ENCODE results near the gene PACRG. TPM values are rescaled to one million over a fixed set of nuclear protein-coding genes. Genes with fewer than 3 reads are reported as not detected.

The PACRG gene
- total and polyA plus RNA-seq, 2 experiments from 2014 or later: 0.83 to 3.7 TPM

GRCh38 chr6:163289447-163289846, 561.7 kb downstream of the PACRG start:
- no peaks in the 10 kb centered on the region for H3K36me3 ChIP-seq
- TF ChIP-seq CTCF (IDR thresholded peaks at IDR 0.05; ENCODE audit: low read depth, low read length): no peak
- no peaks in the 10 kb centered on the region for H3K27me3 ChIP-seq
- no peak overlapping the region for H3K27ac ChIP-seq
- H3K4me1 ChIP-seq (ENCODE audit: low read depth): peaks cover 21% of the 10 kb centered on the region
- DNase-seq (ENCODE audit: low read depth in 1 of 2, low spot score in 1 of 2): no peak
- no peaks in the 10 kb centered on the region for H3K9me3 ChIP-seq (ENCODE audit: low read depth)
- H3K4me3 ChIP-seq: no peak overlapping the region

- no peak for TF ChIP-seq CTCF (IDR thresholded peaks at IDR 0.05; ENCODE audit: low read depth, low read length)
- H3K36me3 ChIP-seq: no peaks in the 10 kb centered on the region
- H3K27ac ChIP-seq: no peak overlapping the region
- no peaks in the 10 kb centered on the region for H3K27me3 ChIP-seq
- no peak overlapping the region for H3K4me3 ChIP-seq
- DNase-seq (ENCODE audit: low read depth in 1 of 2, low spot score in 1 of 2): no peak
- H3K9me3 ChIP-seq (ENCODE audit: low read depth): no peaks in the 10 kb centered on the region
- H3K4me1 ChIP-seq (ENCODE audit: low read depth): peaks cover 21% of the 10 kb centered on the region
Observed at GRCh38 chr6:163290545-163291274, 562.9 kb downstream of the PACRG start.

DNA sequence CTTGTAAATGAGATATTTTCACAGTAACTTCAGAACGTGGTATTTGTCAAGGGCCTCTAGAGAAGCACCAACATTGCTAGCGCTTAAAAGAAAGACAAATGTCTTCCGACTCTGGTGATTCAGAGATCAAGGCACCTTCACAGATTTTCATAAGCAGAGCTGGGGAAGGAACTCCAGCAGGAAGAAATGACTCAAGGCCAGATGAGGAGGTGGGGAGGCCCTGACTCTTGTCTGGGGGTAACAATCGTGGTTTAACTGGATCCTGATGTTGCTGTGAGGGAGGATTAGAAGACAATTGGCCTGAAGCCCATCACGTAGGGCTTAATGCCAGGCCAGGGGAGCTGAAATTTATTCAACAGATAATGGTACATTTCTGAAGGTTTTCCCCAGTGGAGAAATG, 563.8 kb downstream of the PACRG start:
- no peaks in the 10 kb centered on the region for H3K9me3 ChIP-seq (ENCODE audit: low read depth)
- no peak overlapping the region for H3K4me3 ChIP-seq
- peaks cover 23% of the 10 kb centered on the region for H3K4me1 ChIP-seq (ENCODE audit: low read depth)
- TF ChIP-seq CTCF (IDR thresholded peaks at IDR 0.05; ENCODE audit: low read depth, low read length): no peak
- DNase-seq (ENCODE audit: low read depth in 1 of 2, low spot score in 1 of 2): peak in 1 of 2 donors; percentile 49
- H3K36me3 ChIP-seq: no peaks in the 10 kb centered on the region
- no peaks in the 10 kb centered on the region for H3K27me3 ChIP-seq
- no peak overlapping the region for H3K27ac ChIP-seq

- Histone ChIP-seq H3K27me3 (no peaks in the 10 kb centered on the region), H3K4me1 (ENCODE audit: low read depth) (peaks cover 32% of the 10 kb centered on the region), H3K27ac (no peak overlapping the region), H3K4me3 (no peak overlapping the region), H3K9me3 (ENCODE audit: low read depth) (no peaks in the 10 kb centered on the region), H3K36me3 (no peaks in the 10 kb centered on the region)
- no peak for DNase-seq (ENCODE audit: low read depth in 1 of 2, low spot score in 1 of 2)
- no peak for TF ChIP-seq CTCF (IDR thresholded peaks at IDR 0.05; ENCODE audit: low read depth, low read length)
Observed at GRCh38 chr6:163293286-163293685, 565.5 kb downstream of the PACRG start.

DNA sequence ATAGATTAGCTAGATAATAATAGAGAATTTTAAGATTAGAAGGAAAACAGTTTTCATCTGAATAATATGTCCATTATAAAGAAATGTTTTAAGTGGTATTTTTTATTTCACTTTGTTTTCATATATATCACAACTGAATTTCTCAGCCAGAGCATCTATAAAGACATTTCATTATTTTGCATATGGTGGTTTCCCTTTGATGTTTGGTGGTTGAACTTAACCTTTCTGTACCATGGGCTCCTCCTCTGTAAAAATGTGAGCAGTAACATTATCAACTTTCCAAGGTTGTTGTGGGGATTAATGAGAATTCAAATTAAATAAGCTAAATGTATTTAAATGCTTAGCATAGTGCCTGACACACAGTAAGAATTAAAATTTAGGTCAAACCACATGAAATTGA, 567.0 kb downstream of the PACRG start:
- Histone ChIP-seq H3K36me3 (no peaks in the 10 kb centered on the region), H3K4me1 (ENCODE audit: low read depth) (peaks cover 22% of the 10 kb centered on the region), H3K9me3 (ENCODE audit: low read depth) (no peaks in the 10 kb centered on the region), H3K27me3 (no peaks in the 10 kb centered on the region), H3K4me3 (no peak overlapping the region), H3K27ac (no peak overlapping the region)
- no peak for DNase-seq (ENCODE audit: low read depth in 1 of 2, low spot score in 1 of 2)
- no peak for TF ChIP-seq CTCF (IDR thresholded peaks at IDR 0.05; ENCODE audit: low read depth, low read length)

All from cardiac muscle cell (in vitro differentiated cells and primary cell).